H9 (cell line): ENCODE measurements around the gene VSIG2. TPM values are rescaled to one million over a fixed set of nuclear protein-coding genes. Genes with fewer than 3 reads are reported as not detected.

Experiments used
- DNase-seq: peaks from one replicate; pipeline ENCODE4 v3.0.0-alpha.2; 2017
- H2AFZ ChIP-seq: one replicate; pipeline ENCODE4 v1.6.1; 2013; ENCODE audit warnings: mild to moderate bottlenecking, low read length, control low read depth, moderate library complexity
- H2AK5ac ChIP-seq: 2 replicates; pipeline ENCODE4 v1.6.1; 2013; ENCODE audit warnings: low read length, control low read depth, mixed read lengths; ENCODE audit not compliant: insufficient read length
- H2BK120ac ChIP-seq: one replicate; pipeline ENCODE4 v1.6.1; 2013; ENCODE audit warnings: low read depth, mild to moderate bottlenecking, low read length, control low read depth, inconsistent platforms; ENCODE audit not compliant: poor library complexity, severe bottlenecking
- H2BK12ac ChIP-seq: 2 replicates; pipeline ENCODE4 v1.6.1; 2013; ENCODE audit warnings: low read length, control low read depth, mixed read lengths, low read depth; ENCODE audit not compliant: insufficient read length
- H2BK15ac ChIP-seq: 2 replicates; pipeline ENCODE4 v1.6.1; 2013; ENCODE audit warnings: low read depth, low read length, control low read depth
- H2BK20ac ChIP-seq: one replicate; pipeline ENCODE4 v1.6.1; 2013; ENCODE audit warnings: low read depth, mild to moderate bottlenecking, low read length, control low read depth, inconsistent platforms; ENCODE audit not compliant: poor library complexity, severe bottlenecking
- H2BK5ac ChIP-seq: 2 replicates; pipeline ENCODE4 v1.6.1; 2013; ENCODE audit warnings: low read length, control low read depth, mixed read lengths; ENCODE audit not compliant: insufficient read length
- H3K14ac ChIP-seq: 2 replicates; pipeline ENCODE4 v1.6.1; 2013; ENCODE audit warnings: low read length, control low read depth; ENCODE audit not compliant: insufficient read depth
- H3K18ac ChIP-seq: 2 replicates; pipeline ENCODE4 v1.6.1; 2013; ENCODE audit warnings: low read depth, mild to moderate bottlenecking, mixed read lengths, low read length, control low read depth; ENCODE audit not compliant: insufficient read length
- H3K23ac ChIP-seq: 2 replicates; pipeline ENCODE4 v1.6.1; 2013; ENCODE audit warnings: low read length, control low read depth, mixed read lengths, low read depth; ENCODE audit not compliant: insufficient read length
- H3K23me2 ChIP-seq: 2 replicates; pipeline ENCODE4 v1.6.1; 2013; ENCODE audit warnings: low read depth, mild to moderate bottlenecking, mixed read lengths, low read length, control low read depth; ENCODE audit not compliant: insufficient read length, poor library complexity, severe bottlenecking
- H3K27ac ChIP-seq: 2 replicates; pipeline ENCODE4 v1.5.1; 2013; ENCODE audit warnings: low read length, control low read depth, mixed read lengths, low read depth; ENCODE audit not compliant: insufficient read length
- H3K27me3 ChIP-seq: 2 replicates; pipeline ENCODE4 v1.6.1; 2013; ENCODE audit warnings: low read length, control low read depth, inconsistent platforms; ENCODE audit not compliant: insufficient read depth
- H3K4ac ChIP-seq: 2 replicates; pipeline ENCODE4 v1.6.1; 2013; ENCODE audit warnings: low read depth, mild to moderate bottlenecking, control low read depth, inconsistent platforms, low read length, moderate library complexity
- H3K4me1 ChIP-seq: 2 replicates; pipeline ENCODE4 v1.6.1; 2013; ENCODE audit warnings: low read length, control low read depth, inconsistent platforms; ENCODE audit not compliant: insufficient read depth
- H3K4me2 ChIP-seq: 2 replicates; pipeline ENCODE4 v1.6.1; 2013; ENCODE audit warnings: low read length, control low read depth, mixed read lengths; ENCODE audit not compliant: insufficient read length, insufficient read depth
- H3K56ac ChIP-seq: 2 replicates; pipeline ENCODE4 v1.6.1; 2013; ENCODE audit warnings: low read depth, mild to moderate bottlenecking, mixed read lengths, low read length, control low read depth; ENCODE audit not compliant: insufficient read length
- H3K79me1 ChIP-seq: 2 replicates; pipeline ENCODE4 v1.6.1; 2013; ENCODE audit warnings: low read depth, mild to moderate bottlenecking, moderate library complexity, low read length, control low read depth, inconsistent platforms; ENCODE audit not compliant: insufficient read depth, poor library complexity, severe bottlenecking
- H3K79me2 ChIP-seq: 2 replicates; pipeline ENCODE4 v1.6.1; 2013; ENCODE audit warnings: low read length, control low read depth, inconsistent platforms; ENCODE audit not compliant: insufficient read depth
- H3K9ac ChIP-seq: 2 replicates; pipeline ENCODE4 v1.6.1; 2013; ENCODE audit warnings: low read length, control low read depth, mixed read lengths; ENCODE audit not compliant: insufficient read length; ENCODE audit errors: extremely low read depth
- H3K9me3 ChIP-seq: one replicate; pipeline ENCODE4 v1.6.1; 2013; ENCODE audit warnings: low read depth, low read length, inconsistent platforms; ENCODE audit not compliant: control insufficient read depth
- H3T11ph ChIP-seq: one replicate; pipeline ENCODE4 v1.6.1; 2013; ENCODE audit warnings: mild to moderate bottlenecking, low read length, control low read depth, inconsistent platforms
- H4K20me1 ChIP-seq: one replicate; pipeline ENCODE4 v1.6.1; 2013; ENCODE audit not compliant: control insufficient read depth, insufficient read length, insufficient read depth
- H4K5ac ChIP-seq: 2 replicates; pipeline ENCODE4 v1.6.1; 2013; ENCODE audit warnings: low read depth, mild to moderate bottlenecking, mixed read lengths, low read length, control low read depth; ENCODE audit not compliant: insufficient read length
- H4K8ac ChIP-seq: replicated peaks from 2 replicates; pipeline ENCODE4 v1.6.1; 2013; ENCODE audit warnings: low read length, control low read depth, mixed read lengths, low read depth; ENCODE audit not compliant: insufficient read length
- H4K91ac ChIP-seq: 2 replicates; pipeline ENCODE4 v1.6.1; 2013; ENCODE audit warnings: low read depth, mild to moderate bottlenecking, moderate library complexity, mixed read lengths, low read length, control low read depth; ENCODE audit not compliant: insufficient read length
- H3K27ac Mint-ChIP-seq, 3 experiments: 2 replicates in 2 of 3; 3 replicates in 1 of 3; pipeline ENCODE4 v1.8.0; 2020 to 2021; ENCODE audit warnings: mixed read lengths in 3 of 3, mild to moderate bottlenecking in 1 of 3, moderate library complexity in 1 of 3
- H3K27me3 Mint-ChIP-seq: 2 replicates; pipeline ENCODE4 v1.8.0; 2021; ENCODE audit warnings: low read depth, mild to moderate bottlenecking, moderate library complexity, mixed read lengths
- H3K36me3 Mint-ChIP-seq, 3 experiments: 2 replicates in 2 of 3; 3 replicates in 1 of 3; pipeline ENCODE4 v1.8.0; 2020 to 2021; ENCODE audit warnings: low read depth in 3 of 3, mixed read lengths in 3 of 3; ENCODE audit not compliant: insufficient read depth in 1 of 3
- H3K4me1 Mint-ChIP-seq, 2 experiments: 2 replicates each; pipeline ENCODE4 v1.8.0; 2020; ENCODE audit warnings: mixed read lengths in 2 of 2
- H3K4me3 Mint-ChIP-seq, 2 experiments: 2 replicates in 1 of 2; 3 replicates in 1 of 2; pipeline ENCODE4 v1.8.0; 2020 to 2021; ENCODE audit warnings: mild to moderate bottlenecking in 2 of 2, mixed read lengths in 2 of 2, moderate library complexity in 1 of 2
- H3K9me3 Mint-ChIP-seq, 2 experiments: 2 replicates in 1 of 2; 3 replicates in 1 of 2; pipeline ENCODE4 v1.8.0; 2020; ENCODE audit warnings: mild to moderate bottlenecking in 2 of 2, mixed read lengths in 2 of 2, moderate library complexity in 1 of 2
- WGBS: extraction: QIAGEN DNeasy Blood & Tissue Kit; methylation state at CpG from one replicate; pipeline ENCODE4 v1.1.7; 2013; ENCODE audit warnings: missing lambda C conversion rate, low lambda C conversion rate, mixed read lengths; ENCODE audit not compliant: insufficient read length; ENCODE audit errors: extremely low coverage; 5-methylcytosine and 5-hydroxymethylcytosine counted together
- total RNA-seq: library from RNA; stranded (reverse); gene quantifications from 2 replicates; pipeline ENCODE4 v1.2.1, GENCODE V29; 2021
- TF ChIP-seq, protein P1 (sequence below): fragments of 200-600 bp; sonication (generic); conservative IDR thresholded peaks from 3 replicates; pipeline ENCODE4 v1.8.0; 2021; ENCODE audit warnings: antibody characterized with exemption, mild to moderate bottlenecking

Gene VSIG2
- total RNA-seq, 1 experiment from 2014 or later: not detected

DNA sequence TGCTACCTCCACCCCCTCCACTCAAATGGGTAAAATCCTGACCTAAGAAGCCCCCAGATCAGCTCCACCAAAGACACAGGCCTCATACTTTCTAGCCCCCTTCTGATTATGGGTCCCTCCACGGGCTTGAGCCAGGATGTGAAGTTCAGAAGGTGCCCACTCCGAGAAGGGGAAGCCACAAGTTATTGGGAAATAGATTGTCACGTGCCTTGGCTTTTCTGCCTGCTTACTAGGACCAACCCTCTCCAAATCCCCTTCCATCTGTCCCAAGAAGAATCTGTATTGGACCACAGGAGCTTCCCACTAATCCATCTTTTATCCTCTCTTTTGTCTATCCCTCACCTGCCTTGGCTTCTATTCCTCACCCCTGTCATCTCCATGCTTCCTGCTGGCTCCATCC lies 15.3 kb downstream of the VSIG2 start:
- WGBS: no CpG with 5 or more reads among the region's 3 CpGs
- no peak overlapping the region for H2BK5ac ChIP-seq
- peaks cover 11% of the 10 kb centered on the region for H3K23me2 ChIP-seq
- no peak overlapping the region for H3K27ac Mint-ChIP-seq
- H3T11ph ChIP-seq: no peak overlapping the region
- H4K20me1 ChIP-seq: no peaks in the 10 kb centered on the region
- H3K9me3 ChIP-seq: no peaks in the 10 kb centered on the region
- H3K27ac ChIP-seq: no peak overlapping the region
- TF ChIP-seq, protein P1, sequence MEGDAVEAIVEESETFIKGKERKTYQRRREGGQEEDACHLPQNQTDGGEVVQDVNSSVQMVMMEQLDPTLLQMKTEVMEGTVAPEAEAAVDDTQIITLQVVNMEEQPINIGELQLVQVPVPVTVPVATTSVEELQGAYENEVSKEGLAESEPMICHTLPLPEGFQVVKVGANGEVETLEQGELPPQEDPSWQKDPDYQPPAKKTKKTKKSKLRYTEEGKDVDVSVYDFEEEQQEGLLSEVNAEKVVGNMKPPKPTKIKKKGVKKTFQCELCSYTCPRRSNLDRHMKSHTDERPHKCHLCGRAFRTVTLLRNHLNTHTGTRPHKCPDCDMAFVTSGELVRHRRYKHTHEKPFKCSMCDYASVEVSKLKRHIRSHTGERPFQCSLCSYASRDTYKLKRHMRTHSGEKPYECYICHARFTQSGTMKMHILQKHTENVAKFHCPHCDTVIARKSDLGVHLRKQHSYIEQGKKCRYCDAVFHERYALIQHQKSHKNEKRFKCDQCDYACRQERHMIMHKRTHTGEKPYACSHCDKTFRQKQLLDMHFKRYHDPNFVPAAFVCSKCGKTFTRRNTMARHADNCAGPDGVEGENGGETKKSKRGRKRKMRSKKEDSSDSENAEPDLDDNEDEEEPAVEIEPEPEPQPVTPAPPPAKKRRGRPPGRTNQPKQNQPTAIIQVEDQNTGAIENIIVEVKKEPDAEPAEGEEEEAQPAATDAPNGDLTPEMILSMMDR: no peak
- H3K4me1 Mint-ChIP-seq: peaks cover 20 to 22% of the 10 kb centered on the region in 2 experiments
- H3K14ac ChIP-seq: no peak overlapping the region
- no peak overlapping the region for H4K8ac ChIP-seq
- no peak overlapping the region for H3K9ac ChIP-seq
- H2AFZ ChIP-seq: no peak overlapping the region
- H2BK20ac ChIP-seq: no peak overlapping the region
- no peak overlapping the region for H2BK15ac ChIP-seq
- H3K36me3 Mint-ChIP-seq: no peaks in the 10 kb centered on the region; a peak in 1 of 7 replicates
- no peak overlapping the region for H3K23ac ChIP-seq
- H3K4ac ChIP-seq: no peak overlapping the region
- H3K18ac ChIP-seq: no peak overlapping the region
- H3K9me3 Mint-ChIP-seq: no peaks in the 10 kb centered on the region
- no peaks in the 10 kb centered on the region for H3K79me1 ChIP-seq
- no peak overlapping the region for H2BK12ac ChIP-seq
- H3K27me3 ChIP-seq: peaks cover 45% of the 10 kb centered on the region
- no peak overlapping the region for H3K56ac ChIP-seq
- H3K4me2 ChIP-seq: no peak overlapping the region
- no peak overlapping the region for H2AK5ac ChIP-seq
- H4K91ac ChIP-seq: no peak overlapping the region
- no peaks in the 10 kb centered on the region for H3K79me2 ChIP-seq
- no peak overlapping the region for H2BK120ac ChIP-seq
- no peak overlapping the region for H4K5ac ChIP-seq
- H3K27me3 Mint-ChIP-seq: peaks cover 70% of the 10 kb centered on the region
- H3K4me1 ChIP-seq: no peaks in the 10 kb centered on the region
- DNase-seq: no peak
- H3K4me3 Mint-ChIP-seq: no peak overlapping the region
